ENCODE results near the gene CYP19A1.

The CYP19A1 gene

GRCh38 chr15:51183076-51183475 is 155.3 kb downstream of the CYP19A1 start:
- H3K4me3 ChIP-seq: no peak overlapping the region
- no peaks in the 10 kb centered on the region for H4K20me1 ChIP-seq
- H3K27me3 ChIP-seq: no peaks in the 10 kb centered on the region; the same call in 1 of the 2 replicates
- no peak overlapping the region for H3K4me2 ChIP-seq
- H3K9me3 ChIP-seq: no peaks in the 10 kb centered on the region
- no peak overlapping the region for H3K27ac ChIP-seq
- peaks cover 27% of the 10 kb centered on the region for H3K4me1 ChIP-seq
- no peak overlapping the region for H3K9ac ChIP-seq
- H3K36me3 ChIP-seq: no peaks in the 10 kb centered on the region
- no peak for TF ChIP-seq Cebpa-rat (IDR thresholded peaks at IDR 0.05)

GRCh38 chr15:51181905-51182304 is 156.5 kb downstream of the CYP19A1 start:
- no peak for TF ChIP-seq Cebpa-rat (IDR thresholded peaks at IDR 0.05)
- Histone ChIP-seq H3K27me3 (no peaks in the 10 kb centered on the region), H3K36me3 (no peaks in the 10 kb centered on the region), H3K4me2 (no peak overlapping the region), H3K4me3 (no peak overlapping the region), H4K20me1 (no peaks in the 10 kb centered on the region), H3K9ac (no peak overlapping the region), H3K9me3 (no peaks in the 10 kb centered on the region), H3K4me1 (peaks cover 15% of the 10 kb centered on the region), H3K27ac (no peak overlapping the region)

- H3K27me3 ChIP-seq: no peaks in the 10 kb centered on the region
- H3K4me2 ChIP-seq: no peak overlapping the region
- no peaks in the 10 kb centered on the region for H3K9me3 ChIP-seq
- peaks cover 8% of the 10 kb centered on the region for H3K4me1 ChIP-seq
- no peaks in the 10 kb centered on the region for H3K36me3 ChIP-seq
- no peak overlapping the region for H3K4me3 ChIP-seq
- no peaks in the 10 kb centered on the region for H4K20me1 ChIP-seq
- no peak for TF ChIP-seq Cebpa-rat (IDR thresholded peaks at IDR 0.05)
- no peak overlapping the region for H3K9ac ChIP-seq
- no peak overlapping the region for H3K27ac ChIP-seq
Observed at GRCh38 chr15:51181221-51181620, 157.2 kb downstream of the CYP19A1 start.

GRCh38 chr15:51180534-51180933 is 157.9 kb downstream of the CYP19A1 start:
- Histone ChIP-seq H3K27ac (no peak overlapping the region), H3K9me3 (no peaks in the 10 kb centered on the region), H3K27me3 (no peaks in the 10 kb centered on the region), H4K20me1 (no peaks in the 10 kb centered on the region), H3K4me1 (peaks cover 1% of the 10 kb centered on the region; the same call in 1 of the 2 replicates), H3K4me2 (no peak overlapping the region), H3K4me3 (no peak overlapping the region), H3K36me3 (no peaks in the 10 kb centered on the region), H3K9ac (no peak overlapping the region)
- no peak for TF ChIP-seq Cebpa-rat (IDR thresholded peaks at IDR 0.05)

- H3K27ac ChIP-seq: no peak overlapping the region
- no peaks in the 10 kb centered on the region for H3K27me3 ChIP-seq
- H3K4me1 ChIP-seq: no peaks in the 10 kb centered on the region
- no peak overlapping the region for H3K4me2 ChIP-seq
- no peaks in the 10 kb centered on the region for H3K9me3 ChIP-seq
- H3K9ac ChIP-seq: no peak overlapping the region
- H4K20me1 ChIP-seq: no peaks in the 10 kb centered on the region
- TF ChIP-seq Cebpa-rat (IDR thresholded peaks at IDR 0.05): no peak
- no peaks in the 10 kb centered on the region for H3K36me3 ChIP-seq
- H3K4me3 ChIP-seq: no peak overlapping the region
Observed at GRCh38 chr15:51180011-51180410, 158.4 kb downstream of the CYP19A1 start.

- Histone ChIP-seq H3K36me3 (no peaks in the 10 kb centered on the region), H4K20me1 (no peaks in the 10 kb centered on the region), H3K9ac (no peak overlapping the region), H3K27me3 (no peaks in the 10 kb centered on the region), H3K4me1 (peaks cover 8% of the 10 kb centered on the region), H3K9me3 (peaks cover 4% of the 10 kb centered on the region; the same call in 1 of the 2 replicates), H3K4me3 (no peak overlapping the region), H3K4me2 (peak overlapping the region; percentile 0), H3K27ac (no peak overlapping the region)
- TF ChIP-seq Cebpa-rat (IDR thresholded peaks at IDR 0.05): no peak
Observed at GRCh38 chr15:51172193-51172592, 166.2 kb downstream of the CYP19A1 start.

GRCh38 chr15:51171634-51171932 is 166.8 kb downstream of the CYP19A1 start:
- H3K27ac ChIP-seq: no peak overlapping the region
- no peak overlapping the region for H3K4me3 ChIP-seq
- H3K9ac ChIP-seq: no peak overlapping the region
- TF ChIP-seq Cebpa-rat (IDR thresholded peaks at IDR 0.05): no peak
- peaks cover 8% of the 10 kb centered on the region for H3K4me1 ChIP-seq
- no peaks in the 10 kb centered on the region for H3K27me3 ChIP-seq
- no peaks in the 10 kb centered on the region for H3K36me3 ChIP-seq
- peaks cover 4% of the 10 kb centered on the region; the same call in 1 of the 2 replicates for H3K9me3 ChIP-seq
- no peaks in the 10 kb centered on the region for H4K20me1 ChIP-seq
- no peak overlapping the region for H3K4me2 ChIP-seq

- H3K36me3 ChIP-seq: no peaks in the 10 kb centered on the region
Observed at GRCh38 chr15:51170882-51171633, 167.3 kb downstream of the CYP19A1 start.

GRCh38 chr15:51168700-51169099 is 169.7 kb downstream of the CYP19A1 start:
- Histone ChIP-seq H3K4me3 (no peak overlapping the region), H3K27ac (no peak overlapping the region), H3K36me3 (no peaks in the 10 kb centered on the region), H3K9ac (no peak overlapping the region), H4K20me1 (no peaks in the 10 kb centered on the region), H3K9me3 (peaks cover 4% of the 10 kb centered on the region; the same call in 1 of the 2 replicates), H3K27me3 (no peaks in the 10 kb centered on the region), H3K4me2 (no peak overlapping the region), H3K4me1 (peaks cover 8% of the 10 kb centered on the region)
- TF ChIP-seq Cebpa-rat (IDR thresholded peaks at IDR 0.05): no peak

More at GRCh38 chr15:51170882-51171633, 167.3 kb downstream of the CYP19A1 start:
- Histone ChIP-seq H3K9me3 (peaks cover 4% of the 10 kb centered on the region; the same call in 1 of the 2 replicates), H3K4me1 (peaks cover 8% of the 10 kb centered on the region), H3K27me3 (no peaks in the 10 kb centered on the region), H3K4me2 (no peak overlapping the region), H3K4me3 (no peak overlapping the region), H3K27ac (no peak overlapping the region), H4K20me1 (no peaks in the 10 kb centered on the region), H3K9ac (no peak overlapping the region)
- TF ChIP-seq Cebpa-rat (IDR thresholded peaks at IDR 0.05): no peak

- Histone ChIP-seq H3K9me3 (no peaks in the 10 kb centered on the region), H3K27ac (no peak overlapping the region), H3K4me1 (peaks cover 7% of the 10 kb centered on the region), H3K9ac (no peak overlapping the region), H3K27me3 (no peaks in the 10 kb centered on the region), H3K4me3 (no peak overlapping the region), H3K36me3 (no peaks in the 10 kb centered on the region), H4K20me1 (no peaks in the 10 kb centered on the region), H3K4me2 (no peak overlapping the region)
- TF ChIP-seq Cebpa-rat (IDR thresholded peaks at IDR 0.05): no peak
Observed at GRCh38 chr15:51163843-51164242, 174.6 kb downstream of the CYP19A1 start.

Measured in BLaER1 (cell line).